GM21423 (cell line): Measurements from ENCODE around the gene COL17A1.

Source experiments
- ATAC-seq: cut with Tn5 transposase; IDR thresholded peaks from one replicate; pipeline ENCODE4 v1.9.1; 2021; ENCODE audit warnings: mild to moderate bottlenecking, moderate library complexity; ENCODE audit not compliant: unreplicated experiment

The COL17A1 gene

GRCh38 chr10:104054430-104054829 is 31.2 kb downstream of the COL17A1 start:
- ATAC-seq = no peak

- no peak for ATAC-seq
Measured at GRCh38 chr10:104053201-104053600, 32.5 kb downstream of the COL17A1 start.

GRCh38 chr10:104052431-104052830 is 33.2 kb downstream of the COL17A1 start:
- ATAC-seq = no peak

- ATAC-seq = no peak
Measured at GRCh38 chr10:104049504-104050250, 36.0 kb downstream of the COL17A1 start.

GRCh38 chr10:104046651-104047050 is 39.0 kb downstream of the COL17A1 start:
- no peak for ATAC-seq

GRCh38 chr10:104045151-104046089 is 40.3 kb downstream of the COL17A1 start:
- no peak for ATAC-seq

- ATAC-seq = no peak
Measured at GRCh38 chr10:104043854-104044253, 41.8 kb downstream of the COL17A1 start.

GRCh38 chr10:104043185-104043830 is 42.4 kb downstream of the COL17A1 start:
- peak; percentile 48 for ATAC-seq

- ATAC-seq = no peak
Measured at GRCh38 chr10:104041891-104042535, 43.7 kb downstream of the COL17A1 start.

- no peak for ATAC-seq
Measured at GRCh38 chr10:104040862-104041789, 44.6 kb downstream of the COL17A1 start.

- no peak for ATAC-seq
Measured at GRCh38 chr10:104040382-104040781, 45.3 kb downstream of the COL17A1 start.

GRCh38 chr10:104038958-104039752 is 46.5 kb downstream of the COL17A1 start:
- ATAC-seq = no peak

GRCh38 chr10:104038537-104038936 is 47.1 kb downstream of the COL17A1 start:
- no peak for ATAC-seq

- ATAC-seq = no peak
Measured at GRCh38 chr10:104037261-104037951, 48.3 kb downstream of the COL17A1 start.

GRCh38 chr10:104036518-104037260 is 49.0 kb downstream of the COL17A1 start:
- ATAC-seq = no peak

- no peak for ATAC-seq
Measured at GRCh38 chr10:104036069-104036384, 49.7 kb downstream of the COL17A1 start.

GRCh38 chr10:104035194-104036068 is 50.2 kb downstream of the COL17A1 start:
- no peak for ATAC-seq
